Suprapubic skin (tissue), 4 donors: ENCODE results near the gene INTS6.

ENCODE experiments used
- CTCF ChIP-seq, 2 donors: fragments of 200-600 bp in 1 of 2; fragments of 450-650 bp in 1 of 2; sonication (generic) in 1 of 2; IDR thresholded peaks; one replicate each; pipeline ENCODE4 v1.5.1; 2016 to 2019; ENCODE audit warnings: antibody characterized with exemption in 2 of 2, mild to moderate bottlenecking in 1 of 2, moderate library complexity in 1 of 2
- EP300 ChIP-seq: sonication (generic); formaldehyde crosslinking; IDR thresholded peaks from one replicate; pipeline ENCODE4 v1.6.1; 2017; ENCODE audit warnings: antibody characterized with exemption
- POLR2A ChIP-seq, 2 donors: fragments of 450-650 bp; IDR thresholded peaks; one replicate each; pipeline ENCODE4 v1.6.1; 2017; ENCODE audit warnings: antibody characterized with exemption in 2 of 2, mild to moderate bottlenecking in 2 of 2, moderate library complexity in 2 of 2
- POLR2AphosphoS5 ChIP-seq, 3 donors: sonication (generic); formaldehyde crosslinking; IDR thresholded peaks; one replicate each; pipeline ENCODE4 v1.6.1; 2017; ENCODE audit warnings: antibody characterized with exemption in 3 of 3

GRCh38 chr13:51311957-51312520, 140.8 kb downstream of the INTS6 start:
- no peak for TF ChIP-seq POLR2AphosphoS5 (IDR thresholded peaks at IDR 0.05)
- TF ChIP-seq CTCF (IDR thresholded peaks at IDR 0.05): no peak
- TF ChIP-seq POLR2A (IDR thresholded peaks at IDR 0.05): no peak
- no peak for TF ChIP-seq EP300
